Measurements from ENCODE around the gene GPATCH2L. TPM values are rescaled to one million over a fixed set of nuclear protein-coding genes. Genes with fewer than 3 reads are reported as not detected.

GPATCH2L gene
- polyA plus RNA-seq, 2 of the 4 experiments (the other 2 are of a cell fraction) = 19.6 to 30.9 TPM

GRCh38 chr14:76261371-76261811, 109.7 kb downstream of the GPATCH2L start:
- CTCF ChIA-PET = interaction anchor here (1.5 kb wide), 1 partner anchor 91 kb away, joined by 5 read pairs; no protein-coding TSS in a partner anchor
- POLR2A ChIA-PET = no interaction called here
- FAIRE-seq (no peak), DNase-seq (ENCODE audit: low read depth in 1 of 2, low spot score in 1 of 2) (no peak), ATAC-seq (no peak)
- Histone ChIP-seq H3K4me1 (no peaks in the 10 kb centered on the region), H3K9me3 (no peaks in the 10 kb centered on the region), H3K27ac (no peak overlapping the region), H3K4me3 (no peak overlapping the region), H3K4me2 (no peak overlapping the region)
- 82% methylated on average over 6 of the region's 6 CpGs for WGBS (ENCODE audit: missing lambda C conversion rate)
- TF ChIP-seq ZNF302 (CRISPR knock-in tag; IDR thresholded peaks at IDR 0.05) (no peak), PHF8 (IDR thresholded peaks at IDR 0.05; ENCODE audit: borderline replicate concordance, low read depth) (no peak), REST (IDR thresholded peaks at IDR 0.05) (no peak), JUNB (IDR thresholded peaks at IDR 0.05) (no peak), RNF2 (IDR thresholded peaks at IDR 0.05; ENCODE audit: borderline replicate concordance, low read depth) (no peak), HEYL (CRISPR knock-in tag; IDR thresholded peaks at IDR 0.05) (no peak)

GRCh38 chr14:76262641-76263040, 110.9 kb downstream of the GPATCH2L start:
- ATAC-seq = no peak

More at GRCh38 chr14:76262641-76263040, 110.9 kb downstream of the GPATCH2L start:
- Histone ChIP-seq H3K4me1 (no peaks in the 10 kb centered on the region), H3K9me3 (no peaks in the 10 kb centered on the region), H3K4me2 (no peak overlapping the region), H3K4me3 (no peak overlapping the region), H3K27ac (no peak overlapping the region)
- DNase-seq (ENCODE audit: low read depth in 1 of 2, low spot score in 1 of 2) (no peak), FAIRE-seq (no peak)
- WGBS (ENCODE audit: missing lambda C conversion rate) = 75% methylated on average over 5 of the region's 5 CpGs
- no peak for TF ChIP-seq CEBPB (IDR thresholded peaks at IDR 0.05)
- no peak for TF ChIP-seq SMC3 (IDR thresholded peaks at IDR 0.05)
- no peak for TF ChIP-seq NFE2L2 (conservative IDR thresholded peaks at IDR 0.05; ENCODE audit: low read length)
- no peak for TF ChIP-seq ELK1 (IDR thresholded peaks at IDR 0.05; ENCODE audit: low read depth, low read length)
- TF ChIP-seq ATOH8 (CRISPR knock-in tag; IDR thresholded peaks at IDR 0.05; ENCODE audit: low read depth) = no peak
- TF ChIP-seq USF2 (IDR thresholded peaks at IDR 0.05) = no peak
- POLR2A ChIA-PET = no interaction called here
- CTCF ChIA-PET = interaction anchor here (1.5 kb wide), 1 partner anchor 90 kb away, joined by 5 read pairs; no protein-coding TSS in a partner anchor

Other genes starting within 250 kb of the GPATCH2L start
- 0.85 and 2.0 TPM in 2 replicates for gene TGFB3, start 169.9 kb upstream of the GPATCH2L start, polyA plus RNA-seq (2011; rRNA removed)
- 1.3 to 1.5 TPM (median 1.3 TPM) in 3 replicates for gene TGFB3, start 169.9 kb upstream of the GPATCH2L start, polyA plus RNA-seq (2017; fragmentation: RNase III; extraction: RNeasy Plus Mini Kit Qiagen cat#74134 plus additional on column Dnase treatment)
- gene IFT43, start 166.2 kb upstream of the GPATCH2L start, polyA plus RNA-seq (2011; rRNA removed) = 44.8 and 49.4 TPM in 2 replicates
- 46.4 to 49.0 TPM (median 46.6 TPM) in 3 replicates for gene IFT43, start 166.2 kb upstream of the GPATCH2L start, polyA plus RNA-seq (2017; fragmentation: RNase III; extraction: RNeasy Plus Mini Kit Qiagen cat#74134 plus additional on column Dnase treatment)
- 0.19 and 0.20 TPM in 2 replicates for gene ESRRB, start 224.2 kb downstream of the GPATCH2L start, polyA plus RNA-seq (2011; rRNA removed)
- gene ESRRB, start 224.2 kb downstream of the GPATCH2L start, polyA plus RNA-seq (2017; fragmentation: RNase III; extraction: RNeasy Plus Mini Kit Qiagen cat#74134 plus additional on column Dnase treatment) = 0.15 to 0.25 TPM (median 0.20 TPM) in 3 replicates

Data from A549 (cell line).